HG03354 (cell line): ENCODE results near the gene ZNF548.

Experiments used
- ATAC-seq: cut with Tn5 transposase; IDR thresholded peaks from one replicate; pipeline ENCODE4 v1.9.1; 2021; ENCODE audit warnings: mild to moderate bottlenecking; ENCODE audit not compliant: unreplicated experiment, poor library complexity, severe bottlenecking

Gene ZNF548

GRCh38 chr19:57389194-57389729 is 392 bp upstream of the ZNF548 start:
- no peak for ATAC-seq

- no peak for ATAC-seq
Measured at GRCh38 chr19:57395710-57396109, 6.1 kb downstream of the ZNF548 start.

DNA sequence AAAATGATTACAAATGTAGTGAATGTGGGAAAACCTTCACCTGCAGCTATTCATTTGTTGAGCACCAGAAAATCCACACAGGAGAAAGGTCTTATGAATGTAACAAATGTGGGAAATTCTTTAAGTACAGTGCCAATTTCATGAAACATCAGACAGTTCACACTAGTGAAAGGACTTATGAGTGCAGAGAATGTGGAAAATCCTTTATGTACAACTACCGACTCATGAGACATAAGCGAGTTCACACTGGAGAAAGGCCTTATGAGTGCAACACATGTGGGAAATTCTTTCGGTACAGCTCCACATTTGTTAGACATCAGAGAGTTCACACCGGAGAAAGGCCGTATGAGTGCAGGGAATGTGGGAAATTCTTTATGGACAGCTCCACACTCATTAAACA is 9.2 kb downstream of the ZNF548 start:
- ATAC-seq, result no peak

DNA sequence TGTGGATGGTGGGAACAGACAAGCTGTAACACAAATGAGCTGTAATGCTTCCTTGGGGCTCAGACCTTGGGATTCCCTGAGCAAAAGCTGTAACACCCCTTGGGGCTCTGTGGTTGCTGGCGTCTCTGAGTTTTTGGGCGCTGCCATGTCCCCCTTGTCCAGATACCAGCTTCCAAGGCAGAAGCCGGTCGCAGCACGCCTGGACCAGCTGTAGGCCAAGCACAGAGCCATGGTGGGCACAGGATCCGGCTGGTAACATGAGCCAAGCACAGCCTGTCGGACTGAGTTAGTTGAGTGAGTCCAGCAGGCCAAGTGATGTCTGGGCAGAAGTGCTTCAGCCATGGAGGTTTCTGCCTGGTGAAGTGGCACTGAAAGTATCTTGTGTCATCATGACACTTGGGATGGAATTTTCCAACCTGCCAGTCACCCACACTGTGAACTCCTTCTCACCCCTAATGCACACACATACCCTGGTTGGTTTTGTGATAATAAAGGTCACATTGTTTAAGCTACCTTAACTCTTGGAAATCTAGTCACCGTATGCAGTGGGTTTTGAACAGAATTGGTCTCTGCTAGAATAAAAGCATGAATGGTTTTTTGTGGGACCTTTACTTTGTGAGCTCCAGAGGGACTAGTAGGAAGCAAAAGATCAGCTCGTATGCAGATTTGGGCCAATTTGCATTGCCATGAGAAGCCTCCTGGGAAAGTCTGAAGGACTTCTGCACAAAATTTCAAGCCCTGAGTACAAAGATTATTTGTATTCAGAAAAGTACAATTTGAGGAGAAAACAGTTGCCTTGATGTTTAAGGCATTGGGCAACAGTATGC is 14.3 kb downstream of the ZNF548 start:
- no peak for ATAC-seq

DNA sequence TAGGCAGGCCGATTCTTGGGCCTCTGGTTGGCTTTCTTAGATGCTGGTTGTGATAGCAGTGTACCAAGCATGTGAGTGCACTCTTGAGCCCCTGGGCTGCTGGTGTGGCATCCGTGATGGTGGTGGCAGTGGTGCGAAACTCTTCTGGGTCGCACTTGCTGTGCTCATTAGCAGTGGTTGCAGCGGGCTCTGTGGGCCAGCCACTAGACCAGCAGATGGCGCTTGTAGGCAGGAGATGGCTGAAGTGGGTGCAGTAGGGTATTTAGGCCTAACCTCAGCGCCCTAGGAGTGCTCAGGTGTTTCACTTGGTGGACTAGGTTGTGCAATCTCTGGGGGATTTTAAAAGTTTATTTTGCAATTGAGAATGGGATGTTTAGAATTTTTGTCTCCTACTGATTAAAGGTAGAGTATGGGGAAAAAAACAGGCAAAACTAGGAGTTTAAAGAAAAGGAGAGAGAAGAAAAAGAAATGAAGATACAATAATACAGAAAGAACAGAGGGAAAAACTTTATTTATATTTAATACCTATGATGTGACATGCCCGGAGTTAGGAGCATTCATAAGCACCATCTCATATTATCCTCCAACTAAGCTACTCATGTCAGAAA is 17.0 kb downstream of the ZNF548 start:
- ATAC-seq, result no peak

GRCh38 chr19:57410877-57411671 is 21.4 kb downstream of the ZNF548 start, which contains the start of gene ZNF17:
TSS of gene ZNF17 (plus strand) at chr19:57411161. CDS start at chr19:57413616, 2,455 bp downstream.
- ATAC-seq, result peak; percentile 99

DNA sequence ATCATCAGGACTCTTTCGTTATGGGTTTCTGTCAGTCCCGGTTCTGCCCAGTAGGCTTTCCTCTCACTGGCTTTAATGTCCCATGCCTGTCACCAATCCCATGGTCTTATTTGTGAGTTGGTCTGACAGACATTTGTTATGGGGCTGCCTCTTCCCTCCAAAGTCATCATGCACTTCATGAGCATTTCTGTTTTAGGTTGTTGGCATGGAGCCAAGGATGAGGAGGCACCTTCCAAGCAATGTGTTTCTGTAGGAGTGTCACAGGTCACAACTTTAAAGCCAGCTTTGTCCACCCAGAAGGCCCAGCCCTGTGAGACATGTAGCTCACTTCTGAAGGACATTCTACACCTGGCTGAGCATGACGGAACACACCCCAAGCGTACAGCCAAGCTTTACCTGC is 29.8 kb downstream of the ZNF548 start:
- ATAC-seq, result no peak

DNA sequence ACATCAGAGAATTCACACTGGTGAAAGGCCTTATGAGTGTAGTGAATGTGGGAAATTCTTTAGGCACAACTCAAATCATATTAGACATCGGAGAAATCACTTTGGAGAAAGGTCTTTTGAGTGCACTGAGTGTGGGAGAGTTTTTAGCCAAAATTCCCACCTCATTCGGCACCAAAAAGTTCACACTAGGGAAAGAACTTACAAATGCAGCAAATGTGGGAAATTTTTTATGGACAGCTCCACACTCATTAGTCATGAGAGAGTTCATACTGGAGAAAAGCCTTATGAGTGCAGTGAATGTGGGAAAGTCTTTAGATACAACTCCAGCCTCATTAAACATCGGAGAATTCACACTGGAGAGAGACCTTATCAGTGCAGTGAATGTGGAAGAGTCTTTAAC is 31.4 kb downstream of the ZNF548 start:
- no peak for ATAC-seq

GRCh38 chr19:57434386-57435061 is 44.9 kb downstream of the ZNF548 start:
- ATAC-seq, result peak; percentile 24

GRCh38 chr19:57435062-57435978 is 45.7 kb downstream of the ZNF548 start, which contains the start of gene ZNF749:
TSS of gene ZNF749 (plus strand) at chr19:57435325. CDS start at chr19:57435579, 254 bp downstream.
- peak; percentile 98 for ATAC-seq

DNA sequence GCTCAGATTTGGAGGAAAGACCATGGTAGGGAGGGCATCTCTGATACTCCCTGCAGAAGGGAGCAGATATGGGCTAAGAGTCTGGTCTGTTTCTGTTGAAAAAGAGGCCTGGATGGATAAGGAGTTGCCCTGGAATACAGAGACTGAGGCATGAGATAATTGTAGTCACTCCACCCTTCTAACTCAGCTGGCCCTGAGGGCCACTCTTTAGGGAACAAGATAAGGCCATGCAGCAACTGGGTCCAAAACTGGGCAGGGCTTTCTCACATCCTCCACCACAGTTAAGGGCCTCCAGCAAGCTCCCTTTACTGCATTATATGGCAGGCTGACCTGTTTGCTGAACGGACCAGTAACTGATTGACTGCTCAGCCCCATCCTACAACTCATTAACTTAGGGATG is 46.8 kb downstream of the ZNF548 start:
- no peak for ATAC-seq

DNA sequence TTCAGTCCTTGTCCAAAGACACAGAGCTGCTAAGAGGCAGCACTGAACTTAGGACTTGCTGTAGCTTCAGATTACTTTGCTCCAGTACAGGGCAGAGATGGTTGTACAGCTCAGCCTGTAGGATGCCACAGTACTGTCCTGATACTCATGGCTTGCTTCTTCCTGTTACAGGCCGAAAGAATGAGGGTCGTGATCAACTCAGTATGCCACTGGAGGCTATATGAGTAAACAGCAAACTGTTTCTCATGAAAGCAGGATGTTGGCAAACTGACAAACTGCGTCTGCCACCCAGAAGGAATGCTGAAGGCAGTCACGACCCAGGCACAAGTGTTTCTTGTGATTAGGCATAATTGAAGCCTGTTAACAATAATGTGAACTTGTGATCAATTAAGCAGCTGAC is 48.3 kb downstream of the ZNF548 start:
- no peak for ATAC-seq

- ATAC-seq, result no peak
Measured at GRCh38 chr19:57438925-57439324, 49.3 kb downstream of the ZNF548 start.

- no peak for ATAC-seq
Measured at GRCh38 chr19:57441979-57442752, 52.5 kb downstream of the ZNF548 start.

- ATAC-seq, result no peak
Measured at GRCh38 chr19:57443121-57443696, 53.6 kb downstream of the ZNF548 start.

GRCh38 chr19:57452307-57452706 is 62.7 kb downstream of the ZNF548 start:
- no peak for ATAC-seq
